Heart left ventricle (tissue), 16 donors: ENCODE measurements around the gene FETUB. TPM values are rescaled to one million over a fixed set of nuclear protein-coding genes. Genes with fewer than 3 reads are reported as not detected.

ENCODE experiments used
- ATAC-seq, 4 donors: fragments of 200-7000 bp; cut with Tn5 transposase; one replicate each; pipeline ENCODE4 v1.9.1; 2020 to 2022; ENCODE audit warnings: moderate library complexity in 4 of 4, mild to moderate bottlenecking in 3 of 4, moderate number of reproducible peaks in 1 of 4
- DNase-seq, 5 donors: peaks; one replicate each; pipeline ENCODE4 v3.0.0-alpha.2; 2020
- H3K27ac ChIP-seq, 12 donors: fragments of 200-600 bp; sonication (generic) in 4 of 12; one replicate each; pipeline versions ENCODE4 v1.5.0 to v1.8.0; 2016 to 2022; ENCODE audit warnings: mild to moderate bottlenecking in 2 of 12
- H3K27me3 ChIP-seq, 9 donors: fragments of 200-600 bp; sonication (generic) in 2 of 9; one replicate each; pipeline versions ENCODE4 v1.5.1 to v1.8.0; 2016 to 2022; ENCODE audit warnings: mild to moderate bottlenecking in 3 of 9
- H3K36me3 ChIP-seq, 9 donors: fragments of 200-600 bp; sonication (generic) in 2 of 9; one replicate each; pipeline versions ENCODE4 v1.5.0 to v1.8.0; 2018 to 2022; ENCODE audit warnings: mild to moderate bottlenecking in 2 of 9
- H3K4me1 ChIP-seq, 12 donors: fragments of 200-600 bp; sonication (generic) in 4 of 12; one replicate each; pipeline versions ENCODE4 v1.5.0 to v1.8.0; 2016 to 2022; ENCODE audit warnings: mild to moderate bottlenecking in 3 of 12
- H3K4me3 ChIP-seq, 12 donors: fragments of 200-600 bp; sonication (generic) in 4 of 12; one replicate each; pipeline versions ENCODE4 v1.5.0 to v1.8.0; 2017 to 2022; ENCODE audit warnings: mild to moderate bottlenecking in 9 of 12, moderate library complexity in 4 of 12
- H3K9me3 ChIP-seq, 12 donors: fragments of 200-600 bp; sonication (generic) in 4 of 12; one replicate each; pipeline versions ENCODE4 v1.5.0 to v1.8.0; 2016 to 2022; ENCODE audit warnings: mild to moderate bottlenecking in 1 of 12
- CTCF ChIP-seq, 12 donors: fragments of 200-600 bp; sonication (generic) in 4 of 12; IDR thresholded peaks; one replicate each; pipeline versions ENCODE4 v1.5.0 to v1.8.0; 2018 to 2022; ENCODE audit warnings: antibody characterized with exemption in 12 of 12, mild to moderate bottlenecking in 5 of 12
- POLR2A ChIP-seq, 2 donors: fragments of 450-650 bp; IDR thresholded peaks; one replicate each; pipeline ENCODE4 v1.6.1; 2017; ENCODE audit warnings: antibody characterized with exemption in 2 of 2, mild to moderate bottlenecking in 2 of 2, moderate library complexity in 2 of 2
- WGBS, 4 donors: extraction: QIAGEN DNeasy Blood & Tissue Kit in 2 of 4; methylation state at CpG; one replicate each; pipeline versions ENCODE4 v1.1.5 to v1.1.7; 2013 to 2018; 5-methylcytosine and 5-hydroxymethylcytosine counted together
- intact Hi-C, 10 donors: fragments of 100-400 bp; cut with DNase I; formaldehyde crosslinking; loops; one replicate each; pipeline versions ENCODE4 v1.11.1 to v1.14.2; 2022
- polyA plus RNA-seq, 2 donors: library from polyadenylated mRNA; stranded (reverse); fragments of 200-250 nt; gene quantifications; one replicate each; pipeline ENCODE4 v1.2.3, GENCODE V29; 2013
- total RNA-seq, 9 donors: library from RNA; depleted of rRNA in 2 of 9; stranded (reverse); fragments of >200 nt in 2 of 9; fragmentation: NEBNext Ultra II Directional in 3 of 9; extraction: Animal tissue kit (Norgen Biotek cat#: 25700) in 3 of 9; gene quantifications; one replicate each; pipeline versions ENCODE4 v1.1.0 to v1.2.4, GENCODE V29; 2016 to 2023
- donor health status: ischemic (EF 13 %, LVEDD 7.1; RV severe dilation, severe dysfunction).
- donor health status: healthy with polysubstance abuse.
- donor health status: DM: no; HTN: yes; CAD: no.
- donor health status: DM: no; HTN: no; CAD: no.
- donor health status: ischemic (EF 25% LVEDD 6.9; RV normal size, moderate dysfunction).
- donor health status: ischemic (EF 25% LVEDD 5.7; RV mildly dilated, moderate dysfunction).
- donor health status: healthy.
- donor health status: DM: yes; HTN: yes; CAD: no.
- donor health status: ischemic (EF 35%, LVEDD 5.7; RV mildly dilated, moderate dysfunction).
- donor health status: nonischemic (EF 11% LVEDD 7.7; RV severe dilation, severe dysfunction).
- donor health status: DM: yes; HTN: yes; CAD: no.
- donor health status: PGD.
- donor health status: ischemic (EF 29% LVEDD 5.4; RV normal size, mild dysfunction).
- donor health status: nonischemic (EF 23%, LVEDD 6.1; RV moderate dilation, normal function).

FETUB gene
- total and polyA plus RNA-seq, 11 donors: 0.14 TPM; not detected in 10

- H3K4me3 ChIP-seq: no peak overlapping the region
- no peak for TF ChIP-seq CTCF (IDR thresholded peaks at IDR 0.05)
- TF ChIP-seq POLR2A (IDR thresholded peaks at IDR 0.05): no peak
- H3K4me1 ChIP-seq: peaks cover 0 to 18% (median 5%) of the 10 kb centered on the region in 12 donors
- H3K27me3 ChIP-seq: no peaks in the 10 kb centered on the region
- no peaks in the 10 kb centered on the region for H3K36me3 ChIP-seq
- H3K9me3 ChIP-seq: no peaks in the 10 kb centered on the region
- intact Hi-C loops: no loop called here
- ATAC-seq: no peak
- no peak overlapping the region for H3K27ac ChIP-seq
- DNase-seq: no peak
- 71 to 88% (median 74%) methylated on average over 1 of the region's 1 CpG for WGBS, 4 donors
Measured at GRCh38 chr3:186643493-186643892, 3.3 kb downstream of the FETUB start.

GRCh38 chr3:186644683-186645082, 4.5 kb downstream of the FETUB start:
- no peak overlapping the region for H3K27ac ChIP-seq
- no peak for TF ChIP-seq POLR2A (IDR thresholded peaks at IDR 0.05)
- no peak for TF ChIP-seq CTCF (IDR thresholded peaks at IDR 0.05)
- peaks cover 0 to 14% (median 4%) of the 10 kb centered on the region in 12 donors for H3K4me1 ChIP-seq
- 80 to 88% (median 85%) methylated on average over 3 of the region's 3 CpGs for WGBS, 4 donors
- H3K4me3 ChIP-seq: no peak overlapping the region
- H3K9me3 ChIP-seq: no peaks in the 10 kb centered on the region
- DNase-seq: no peak
- intact Hi-C loops: no loop called here
- peaks cover 0 to 6% (median 0%) of the 10 kb centered on the region in 9 donors for H3K27me3 ChIP-seq
- H3K36me3 ChIP-seq: no peaks in the 10 kb centered on the region
- ATAC-seq: no peak

- Histone ChIP-seq H3K27me3 (peaks cover 0 to 7% (median 0%) of the 10 kb centered on the region in 9 donors), H3K4me3 (no peak overlapping the region), H3K4me1 (peaks cover 0 to 2% (median 0%) of the 10 kb centered on the region in 12 donors), H3K9me3 (no peaks in the 10 kb centered on the region), H3K27ac (no peak overlapping the region), H3K36me3 (no peaks in the 10 kb centered on the region)
- ATAC-seq (no peak), DNase-seq (no peak)
- 82 to 89% (median 86%) methylated on average over 4 of the region's 4 CpGs for WGBS, 4 donors
- intact Hi-C loops: no loop called here
- TF ChIP-seq POLR2A (IDR thresholded peaks at IDR 0.05) (no peak), CTCF (IDR thresholded peaks at IDR 0.05) (no peak)
Measured at GRCh38 chr3:186646106-186646505, 5.9 kb downstream of the FETUB start.

GRCh38 chr3:186646841-186647240, 6.6 kb downstream of the FETUB start:
- ATAC-seq: no peak
- Histone ChIP-seq H3K27ac (no peak overlapping the region), H3K4me3 (no peak overlapping the region), H3K27me3 (peaks cover 0 to 7% (median 0%) of the 10 kb centered on the region in 9 donors), H3K36me3 (no peaks in the 10 kb centered on the region), H3K9me3 (no peaks in the 10 kb centered on the region), H3K4me1 (no peaks in the 10 kb centered on the region)
- DNase-seq: no peak
- WGBS, 4 donors: 77 to 94% (median 85%) methylated on average over 1 of the region's 1 CpG
- TF ChIP-seq CTCF (IDR thresholded peaks at IDR 0.05) (no peak), POLR2A (IDR thresholded peaks at IDR 0.05) (no peak)
- intact Hi-C loops: no loop called here
